Neural progenitor cell (in vitro differentiated cells): Measurements from ENCODE around the gene C17orf78. TPM values are rescaled to one million over a fixed set of nuclear protein-coding genes. Genes with fewer than 3 reads are reported as not detected.
"Not testable (repeated sequence)": the region's sequence is repeated elsewhere in the genome, so short reads cannot be mapped to it uniquely, and the experiment has no call there.

Experiments
- DNase-seq: peaks from one replicate; pipeline ENCODE4 v3.0.0-alpha.2; 2016; ENCODE audit warnings: low spot score
- H2AFZ ChIP-seq: fragments of 200-600 bp; sonication (generic); replicated peaks from 2 replicates; pipeline ENCODE4 v1.6.1; 2016; ENCODE audit warnings: antibody characterized with exemption
- H3F3A ChIP-seq: fragments of 200-600 bp; sonication (generic); 2 replicates; pipeline ENCODE4 v1.6.1; 2016; ENCODE audit warnings: antibody characterized with exemption, low read depth
- H3K27ac ChIP-seq: fragments of 200-600 bp; sonication (generic); 2 replicates; pipeline ENCODE4 v1.5.1; 2016; ENCODE audit warnings: mild to moderate bottlenecking
- H3K27me3 ChIP-seq: fragments of 200-600 bp; sonication (generic); 2 replicates; pipeline ENCODE4 v1.6.1; 2016; ENCODE audit warnings: mild to moderate bottlenecking, moderate library complexity
- H3K36me3 ChIP-seq: fragments of 200-600 bp; sonication (generic); 2 replicates; pipeline ENCODE4 v1.5.1; 2016
- H3K4me1 ChIP-seq: fragments of 200-600 bp; sonication (generic); 2 replicates; pipeline ENCODE4 v1.6.1; 2016; ENCODE audit warnings: mixed run types
- H3K4me2 ChIP-seq: fragments of 200-600 bp; sonication (generic); 2 replicates; pipeline ENCODE4 v1.6.1; 2016
- H3K4me3 ChIP-seq: fragments of 200-600 bp; sonication (generic); 2 replicates; pipeline ENCODE4 v1.5.1; 2016
- H3K79me2 ChIP-seq: fragments of 200-600 bp; sonication (generic); 2 replicates; pipeline ENCODE4 v1.6.1; 2016; ENCODE audit warnings: low read depth
- H3K9ac ChIP-seq: fragments of 200-600 bp; sonication (generic); 2 replicates; pipeline ENCODE4 v1.6.1; 2016
- H3K9me3 ChIP-seq: fragments of 200-600 bp; sonication (generic); 2 replicates; pipeline ENCODE4 v1.5.1; 2016; ENCODE audit warnings: low read depth
- H4K20me1 ChIP-seq: fragments of 200-600 bp; sonication (generic); 2 replicates; pipeline ENCODE4 v1.6.1; 2016; ENCODE audit warnings: low read depth
- H3K27ac Mint-ChIP-seq: 3 replicates; pipeline ENCODE4 v1.8.0; 2021; ENCODE audit warnings: mixed read lengths
- H3K27me3 Mint-ChIP-seq: 2 replicates; pipeline ENCODE4 v1.8.0; 2022; ENCODE audit warnings: low read depth, mild to moderate bottlenecking, inconsistent platforms, moderate library complexity, mixed read lengths; ENCODE audit not compliant: insufficient read depth
- H3K36me3 Mint-ChIP-seq: 3 replicates; pipeline ENCODE4 v1.8.0; 2021; ENCODE audit warnings: mixed read lengths
- H3K4me1 Mint-ChIP-seq: 3 replicates; pipeline ENCODE4 v1.8.0; 2021; ENCODE audit warnings: mixed read lengths
- H3K4me3 Mint-ChIP-seq: 3 replicates; pipeline ENCODE4 v1.8.0; 2021; ENCODE audit warnings: mild to moderate bottlenecking, moderate library complexity, mixed read lengths
- H3K9me3 Mint-ChIP-seq: 3 replicates; pipeline ENCODE4 v1.8.0; 2020; ENCODE audit warnings: mixed read lengths
- EZH2 ChIP-seq: fragments of 200-600 bp; sonication (generic); IDR thresholded peaks from 2 replicates; pipeline ENCODE4 v1.6.1; 2017; ENCODE audit warnings: antibody characterized with exemption, mild to moderate bottlenecking, moderate library complexity
- EZH2phosphoT487 ChIP-seq: fragments of 200-600 bp; sonication (generic); IDR thresholded peaks from 2 replicates; pipeline ENCODE4 v1.6.1; 2017; ENCODE audit warnings: antibody characterized with exemption
- total RNA-seq: library from RNA; depleted of rRNA; stranded (reverse); fragments of >200 nt; gene quantifications from 2 replicates; pipeline ENCODE4 v1.2.3, GENCODE V29; 2015; ENCODE audit warnings: low replicate concordance
- TF ChIP-seq, protein P1 (sequence below): fragments of 200-600 bp; sonication (generic); IDR thresholded peaks from 2 replicates; pipeline ENCODE4 v1.5.1; 2017; ENCODE audit warnings: antibody characterized with exemption, mild to moderate bottlenecking

Gene C17orf78
- total RNA-seq, 1 donor from 2014 or later: not detected

DNA sequence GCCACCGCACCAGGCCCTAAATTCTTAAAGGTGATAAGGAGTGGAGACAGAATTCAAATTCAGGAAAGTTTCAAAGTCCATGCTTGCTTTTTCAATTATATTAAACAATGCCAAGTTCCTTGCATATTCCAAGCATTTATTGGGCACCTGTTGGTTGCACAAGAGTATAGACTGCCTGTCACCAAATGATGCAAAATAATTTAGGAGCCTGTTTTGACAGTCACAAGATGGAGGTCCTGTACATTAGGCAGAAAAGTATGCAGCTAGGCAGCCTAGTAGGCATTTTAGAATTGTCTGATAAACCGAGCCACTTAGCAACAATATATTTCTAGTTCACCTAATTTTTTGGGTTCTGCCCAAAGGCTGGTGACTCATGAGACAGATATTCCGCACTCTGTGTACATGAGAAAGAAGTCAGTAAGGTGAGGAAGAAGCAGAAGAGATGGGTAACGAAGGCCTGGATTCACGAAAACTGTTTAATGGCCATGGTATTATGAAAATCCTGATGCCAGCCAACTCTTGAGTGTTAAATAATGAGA lies 23.5 kb downstream of the C17orf78 start:
- no peak overlapping the region for H3K4me2 ChIP-seq
- H3K4me1 ChIP-seq: no peaks in the 10 kb centered on the region
- Mint-ChIP-seq H3K36me3 (peaks cover 2% of the 10 kb centered on the region), H3K27me3 (peaks cover 2% of the 10 kb centered on the region), H3K4me3 (no peak overlapping the region), H3K4me1 (peaks cover 5% of the 10 kb centered on the region), H3K27ac (no peak overlapping the region), H3K9me3 (no peaks in the 10 kb centered on the region)
- no peak overlapping the region for H3K27ac ChIP-seq
- H3K27me3 ChIP-seq: no peaks in the 10 kb centered on the region
- H3K79me2 ChIP-seq: peaks cover 9% of the 10 kb centered on the region
- no peak overlapping the region for H3K9ac ChIP-seq
- TF ChIP-seq, protein P1, sequence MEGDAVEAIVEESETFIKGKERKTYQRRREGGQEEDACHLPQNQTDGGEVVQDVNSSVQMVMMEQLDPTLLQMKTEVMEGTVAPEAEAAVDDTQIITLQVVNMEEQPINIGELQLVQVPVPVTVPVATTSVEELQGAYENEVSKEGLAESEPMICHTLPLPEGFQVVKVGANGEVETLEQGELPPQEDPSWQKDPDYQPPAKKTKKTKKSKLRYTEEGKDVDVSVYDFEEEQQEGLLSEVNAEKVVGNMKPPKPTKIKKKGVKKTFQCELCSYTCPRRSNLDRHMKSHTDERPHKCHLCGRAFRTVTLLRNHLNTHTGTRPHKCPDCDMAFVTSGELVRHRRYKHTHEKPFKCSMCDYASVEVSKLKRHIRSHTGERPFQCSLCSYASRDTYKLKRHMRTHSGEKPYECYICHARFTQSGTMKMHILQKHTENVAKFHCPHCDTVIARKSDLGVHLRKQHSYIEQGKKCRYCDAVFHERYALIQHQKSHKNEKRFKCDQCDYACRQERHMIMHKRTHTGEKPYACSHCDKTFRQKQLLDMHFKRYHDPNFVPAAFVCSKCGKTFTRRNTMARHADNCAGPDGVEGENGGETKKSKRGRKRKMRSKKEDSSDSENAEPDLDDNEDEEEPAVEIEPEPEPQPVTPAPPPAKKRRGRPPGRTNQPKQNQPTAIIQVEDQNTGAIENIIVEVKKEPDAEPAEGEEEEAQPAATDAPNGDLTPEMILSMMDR: no peak
- no peak for TF ChIP-seq EZH2phosphoT487
- H4K20me1 ChIP-seq: no peaks in the 10 kb centered on the region
- no peaks in the 10 kb centered on the region for H3K36me3 ChIP-seq
- DNase-seq: no peak
- no peaks in the 10 kb centered on the region for H3F3A ChIP-seq
- no peak overlapping the region for H3K4me3 ChIP-seq
- no peaks in the 10 kb centered on the region for H3K9me3 ChIP-seq
- H2AFZ ChIP-seq: no peak overlapping the region

DNA sequence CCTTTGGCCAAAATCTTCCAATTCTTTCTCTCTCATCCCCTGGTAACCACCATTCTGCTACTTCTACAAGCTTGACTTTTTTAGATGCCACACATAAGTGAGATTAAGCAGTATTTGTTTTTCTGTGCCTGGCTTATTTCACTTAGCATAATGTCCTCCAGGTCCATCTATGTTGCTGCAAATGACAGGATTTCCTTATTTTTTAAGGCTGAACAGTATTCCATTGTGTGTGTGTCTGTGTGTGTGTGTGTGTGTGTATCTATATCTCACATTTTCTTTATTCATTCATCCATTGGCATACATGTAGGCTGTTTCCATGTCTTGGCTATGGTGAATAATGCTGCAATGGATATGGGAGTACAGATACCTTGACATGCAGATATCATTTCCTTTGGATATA lies 24.7 kb downstream of the C17orf78 start:
- H3F3A ChIP-seq: peaks cover 4% of the 10 kb centered on the region
- H3K4me3 ChIP-seq: no peak overlapping the region
- H3K27ac Mint-ChIP-seq: no peak overlapping the region
- no peak overlapping the region for H3K9ac ChIP-seq
- peaks cover 21% of the 10 kb centered on the region for H3K79me2 ChIP-seq
- peaks cover 4% of the 10 kb centered on the region for H3K4me1 ChIP-seq
- H2AFZ ChIP-seq: no peak overlapping the region
- H3K36me3 Mint-ChIP-seq: peaks cover 6% of the 10 kb centered on the region
- peaks cover 14% of the 10 kb centered on the region for H3K4me1 Mint-ChIP-seq
- no peaks in the 10 kb centered on the region for H3K27me3 ChIP-seq
- peaks cover 2% of the 10 kb centered on the region for H3K27me3 Mint-ChIP-seq
- no peak for TF ChIP-seq EZH2
- TF ChIP-seq, protein P1: no peak
- no peak for TF ChIP-seq EZH2phosphoT487
- DNase-seq: no peak
- no peak overlapping the region for H3K4me2 ChIP-seq
- no peaks in the 10 kb centered on the region for H4K20me1 ChIP-seq
- H3K9me3 Mint-ChIP-seq: no peaks in the 10 kb centered on the region
- no peak overlapping the region for H3K27ac ChIP-seq
- H3K9me3 ChIP-seq: no peaks in the 10 kb centered on the region
- H3K4me3 Mint-ChIP-seq: no peak overlapping the region
- H3K36me3 ChIP-seq: no peaks in the 10 kb centered on the region

DNA sequence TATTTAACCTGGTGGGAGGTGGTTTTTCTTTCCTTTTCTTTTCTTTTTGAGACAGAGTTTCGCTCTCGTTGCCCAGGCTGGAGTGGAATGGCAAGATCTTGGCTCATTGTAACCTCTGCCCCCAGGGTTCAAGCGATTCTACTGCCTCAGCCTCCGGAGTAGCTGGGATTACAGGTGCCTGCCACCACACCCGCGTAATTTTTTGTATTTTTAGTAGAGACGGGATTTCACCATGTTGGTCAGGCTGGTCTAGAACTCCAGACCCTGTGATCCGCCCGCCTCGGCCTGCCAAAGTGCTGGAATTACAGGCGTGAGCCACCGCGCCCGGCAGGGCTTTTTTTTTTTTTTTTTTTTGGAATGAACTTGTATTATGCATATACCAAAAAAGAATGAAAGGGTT lies 29.7 kb downstream of the C17orf78 start:
- not testable (repeated sequence) for DNase-seq, H3K9me3 Mint-ChIP-seq, H3K9me3 ChIP-seq, H3K27ac Mint-ChIP-seq, H3K27me3 ChIP-seq, H3K4me1 ChIP-seq, H3K27ac ChIP-seq, H3K36me3 Mint-ChIP-seq, H2AFZ ChIP-seq, H3K36me3 ChIP-seq, H4K20me1 ChIP-seq
- peaks cover 27% of the 10 kb centered on the region for H3F3A ChIP-seq
- peak overlapping the region; percentile 72 for H3K4me3 ChIP-seq
- H3K79me2 ChIP-seq: peaks cover 48% of the 10 kb centered on the region
- peak overlapping the region; percentile 98 for H3K4me3 Mint-ChIP-seq
- peak overlapping the region; percentile 47 for H3K9ac ChIP-seq
- H3K4me1 Mint-ChIP-seq: peaks cover 27% of the 10 kb centered on the region
- H3K27me3 Mint-ChIP-seq: peaks cover 11% of the 10 kb centered on the region
- H3K4me2 ChIP-seq: peak overlapping the region; percentile 96

DNA sequence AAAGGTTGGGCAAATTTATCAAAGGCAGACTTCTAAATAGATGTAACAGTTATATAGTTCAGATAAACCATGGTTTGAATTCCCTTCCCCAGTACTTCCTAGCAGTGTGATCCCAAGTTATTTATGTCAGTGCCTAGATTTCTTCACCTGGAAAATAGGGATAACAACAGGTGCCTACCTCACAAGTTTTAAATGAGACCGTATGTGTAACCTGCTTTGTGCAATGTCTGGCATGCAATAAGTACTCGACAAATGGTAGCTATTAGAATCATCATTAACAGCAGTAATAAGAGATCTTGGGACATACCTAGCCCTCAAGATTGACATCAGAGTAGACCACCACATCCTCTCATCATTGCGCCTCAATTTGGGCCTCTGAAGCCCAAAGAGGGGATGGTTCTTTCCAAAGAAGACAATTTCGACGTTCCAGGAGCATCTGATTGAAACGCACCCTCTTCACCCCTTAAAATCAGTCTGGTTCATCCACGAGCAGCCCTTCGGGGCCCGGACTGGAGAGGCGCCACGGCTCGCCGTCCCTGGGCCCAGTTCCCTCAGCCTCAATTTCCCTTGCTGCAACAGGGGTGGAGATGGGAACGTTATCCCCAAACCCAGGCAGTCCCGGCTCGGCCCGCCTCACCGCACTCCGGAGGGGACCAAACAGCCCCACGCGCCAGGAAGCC lies 30.3 kb downstream of the C17orf78 start:
- no peaks in the 10 kb centered on the region for H4K20me1 ChIP-seq
- H3K27ac Mint-ChIP-seq: peak overlapping the region; percentile 95
- peaks cover 27% of the 10 kb centered on the region for H3F3A ChIP-seq
- DNase-seq: no peak
- H3K4me1 Mint-ChIP-seq: peaks cover 27% of the 10 kb centered on the region
- no peaks in the 10 kb centered on the region for H3K9me3 ChIP-seq
- H3K27me3 ChIP-seq: no peaks in the 10 kb centered on the region
- H3K4me1 ChIP-seq: peaks cover 6% of the 10 kb centered on the region
- H3K9ac ChIP-seq: peak overlapping the region; percentile 47
- H3K27ac ChIP-seq: peak overlapping the region; percentile 80
- TF ChIP-seq EZH2phosphoT487: no peak
- TF ChIP-seq, protein P1: no peak
- no peak for TF ChIP-seq EZH2
- H3K79me2 ChIP-seq: peaks cover 48% of the 10 kb centered on the region
- H3K4me3 Mint-ChIP-seq: peak overlapping the region; percentile 98
- peak overlapping the region; percentile 96 for H3K4me2 ChIP-seq
- H3K27me3 Mint-ChIP-seq: peaks cover 9% of the 10 kb centered on the region
- H3K9me3 Mint-ChIP-seq: no peaks in the 10 kb centered on the region
- peak overlapping the region; percentile 72 for H3K4me3 ChIP-seq
- H3K36me3 ChIP-seq: no peaks in the 10 kb centered on the region
- peaks cover 11% of the 10 kb centered on the region for H3K36me3 Mint-ChIP-seq
- peak overlapping the region; percentile 87 for H2AFZ ChIP-seq
